ENCODE measurements around the gene POLR2L. TPM values are rescaled to one million over a fixed set of nuclear protein-coding genes. Genes with fewer than 3 reads are reported as not detected.

The POLR2L gene
- total RNA-seq, 4 donors from 2014 or later = 45.6 to 90.3 (median 64.7) TPM

- Histone ChIP-seq H3K9me3 (no peaks in the 10 kb centered on the region), H3K27me3 (no peaks in the 10 kb centered on the region), H3K4me3 (no peak overlapping the region), H3K27ac (no peak overlapping the region), H3K4me1 (peaks cover 37 to 60% (median 46%) of the 10 kb centered on the region in 3 donors), H3K36me3 (peaks cover 0 to 48% (median 11%) of the 10 kb centered on the region in 3 donors)
- DNase-seq = no peak
- 40 to 95% methylated on average over 1 to 12 of the region's 32 CpGs for WGBS, 2 donors
- intact Hi-C loops (cut with DNase I) = no loop called here
- TF ChIP-seq POLR2A (IDR thresholded peaks at IDR 0.05) (no peak), CTCF (IDR thresholded peaks at IDR 0.05) (no peak)
Observed at GRCh38 chr11:799641-800316, 42.5 kb downstream of the POLR2L start.

- 28% methylated on average over 3 of the region's 69 CpGs; no CpG with 5 or more reads in 1 of the 2 donors for WGBS, 2 donors
- Histone ChIP-seq H3K4me3 (peak within 1 kb of the TSS; percentile 65 to 87 (median 82)), H3K9me3 (no peaks in the 10 kb centered on the region), H3K36me3 (peaks cover under 1 to 55% (median 11%) of the 10 kb centered on the region in 3 donors), H3K27me3 (no peaks in the 10 kb centered on the region), H3K4me1 (peaks cover 29 to 54% (median 39%) of the 10 kb centered on the region in 3 donors), H3K27ac (peak within 1 kb of the TSS; percentile 81 to 94 (median 90))
- DNase-seq = no peak
- TF ChIP-seq POLR2A (IDR thresholded peaks at IDR 0.05) (no peak), CTCF (IDR thresholded peaks at IDR 0.05) (peak; percentile 72 to 97 (median 92))
- intact Hi-C loops (cut with DNase I) = no loop called here
Observed at GRCh38 chr11:798093-798713, 44.1 kb downstream of the POLR2L start, which contains the start of gene SLC25A22. TSS of gene SLC25A22 (minus strand) at chr11:798281. CDS start at chr11:795006, 3,275 bp downstream.

- no peak for DNase-seq
- Histone ChIP-seq H3K4me1 (peaks cover 29 to 47% (median 39%) of the 10 kb centered on the region in 3 donors), H3K36me3 (peaks cover 4 to 55% (median 8%) of the 10 kb centered on the region in 3 donors), H3K27ac (peak overlapping the region; percentile 81 to 94 (median 90)), H3K4me3 (peak overlapping the region; percentile 65 to 87 (median 82)), H3K9me3 (no peaks in the 10 kb centered on the region), H3K27me3 (no peaks in the 10 kb centered on the region)
- 2% methylated on average over 13 of the region's 57 CpGs; no CpG with 5 or more reads in 1 of the 2 donors for WGBS, 2 donors
- no peak for TF ChIP-seq CTCF (IDR thresholded peaks at IDR 0.05)
- no peak for TF ChIP-seq POLR2A (IDR thresholded peaks at IDR 0.05)
- intact Hi-C loops (cut with DNase I) = no loop called here
Observed at GRCh38 chr11:797296-798092, 44.8 kb downstream of the POLR2L start.

GRCh38 chr11:796565-797295 is 45.6 kb downstream of the POLR2L start:
- WGBS, 2 donors = 60% methylated on average over 2 of the region's 18 CpGs; no CpG with 5 or more reads in 1 of the 2 donors
- TF ChIP-seq CTCF (IDR thresholded peaks at IDR 0.05) (no peak), POLR2A (IDR thresholded peaks at IDR 0.05) (no peak)
- H3K4me3 ChIP-seq = peak overlapping the region; percentile 65 to 87 (median 82)
- peaks cover 4 to 55% (median 8%) of the 10 kb centered on the region in 3 donors for H3K36me3 ChIP-seq
- H3K9me3 ChIP-seq = no peaks in the 10 kb centered on the region
- intact Hi-C loops (cut with DNase I) = no loop called here
- H3K27me3 ChIP-seq = peaks cover 0 to 1% (median 0%) of the 10 kb centered on the region in 4 donors
- DNase-seq = no peak
- peak overlapping the region; percentile 81 to 94 (median 90) for H3K27ac ChIP-seq
- peaks cover 29 to 46% (median 39%) of the 10 kb centered on the region in 3 donors for H3K4me1 ChIP-seq
